ELR (cell line): ENCODE data around the gene CMTR2.
A peak's percentile ranks its signal among the peaks of the same experiment; 100 is the strongest.
"Not testable (repeated sequence)": the region's sequence is repeated elsewhere in the genome, so short reads cannot be mapped to it uniquely, and the experiment has no call there.

Experiments used
- DNase-seq: peaks from one replicate; pipeline ENCODE4 v3.0.0-alpha.2; 2015; ENCODE audit warnings: low read depth

Gene CMTR2, protein sequence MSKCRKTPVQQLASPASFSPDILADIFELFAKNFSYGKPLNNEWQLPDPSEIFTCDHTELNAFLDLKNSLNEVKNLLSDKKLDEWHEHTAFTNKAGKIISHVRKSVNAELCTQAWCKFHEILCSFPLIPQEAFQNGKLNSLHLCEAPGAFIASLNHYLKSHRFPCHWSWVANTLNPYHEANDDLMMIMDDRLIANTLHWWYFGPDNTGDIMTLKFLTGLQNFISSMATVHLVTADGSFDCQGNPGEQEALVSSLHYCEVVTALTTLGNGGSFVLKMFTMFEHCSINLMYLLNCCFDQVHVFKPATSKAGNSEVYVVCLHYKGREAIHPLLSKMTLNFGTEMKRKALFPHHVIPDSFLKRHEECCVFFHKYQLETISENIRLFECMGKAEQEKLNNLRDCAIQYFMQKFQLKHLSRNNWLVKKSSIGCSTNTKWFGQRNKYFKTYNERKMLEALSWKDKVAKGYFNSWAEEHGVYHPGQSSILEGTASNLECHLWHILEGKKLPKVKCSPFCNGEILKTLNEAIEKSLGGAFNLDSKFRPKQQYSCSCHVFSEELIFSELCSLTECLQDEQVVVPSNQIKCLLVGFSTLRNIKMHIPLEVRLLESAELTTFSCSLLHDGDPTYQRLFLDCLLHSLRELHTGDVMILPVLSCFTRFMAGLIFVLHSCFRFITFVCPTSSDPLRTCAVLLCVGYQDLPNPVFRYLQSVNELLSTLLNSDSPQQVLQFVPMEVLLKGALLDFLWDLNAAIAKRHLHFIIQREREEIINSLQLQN

DNA sequence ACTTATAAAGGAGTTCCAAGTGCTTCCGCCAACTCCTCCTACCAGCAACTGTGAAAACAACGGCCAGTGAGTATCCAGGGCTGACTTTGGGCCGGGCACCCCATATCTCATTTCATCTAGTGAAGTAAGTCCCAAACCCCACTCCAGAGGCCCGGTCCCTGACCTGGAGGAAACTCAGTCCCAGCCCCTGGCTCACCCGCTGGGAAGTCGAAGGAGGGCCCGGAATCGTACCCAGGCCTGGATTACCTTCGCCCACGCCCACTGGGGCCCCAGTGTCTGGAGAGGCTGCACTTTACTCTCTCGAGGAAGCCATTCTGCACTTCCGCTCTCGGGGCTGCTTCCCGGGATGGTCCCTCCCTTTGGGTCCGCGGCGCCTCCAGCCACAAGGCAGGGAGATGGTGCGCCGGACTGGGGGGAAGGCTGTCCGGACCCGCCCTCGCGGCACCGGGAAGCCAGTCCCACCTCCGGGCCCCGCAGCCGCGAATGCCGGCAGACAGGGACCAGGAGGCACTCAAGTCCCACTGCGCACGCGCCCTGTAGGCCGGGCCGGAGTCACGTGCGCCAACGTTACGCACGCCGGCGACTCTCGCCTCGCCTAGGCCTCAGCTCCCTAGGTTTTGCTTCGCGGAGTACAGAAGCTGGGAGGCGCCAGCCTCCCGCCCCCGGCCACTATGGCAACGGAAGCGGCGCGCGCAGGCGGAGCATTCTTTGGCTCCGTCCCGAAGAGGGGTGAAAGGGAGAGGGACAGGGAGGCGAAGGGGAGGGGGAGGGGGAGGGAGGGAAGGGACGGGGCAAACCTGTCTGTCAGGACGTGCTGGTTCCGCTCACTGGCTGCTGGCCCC, at the start of gene CMTR2:
CMTR2 (minus strand) TSS at position 513 of the 842 bp plus-strand sequence. CDS start 3,482 bp downstream, outside the sequence.
- peak; percentile 97 for DNase-seq

DNA sequence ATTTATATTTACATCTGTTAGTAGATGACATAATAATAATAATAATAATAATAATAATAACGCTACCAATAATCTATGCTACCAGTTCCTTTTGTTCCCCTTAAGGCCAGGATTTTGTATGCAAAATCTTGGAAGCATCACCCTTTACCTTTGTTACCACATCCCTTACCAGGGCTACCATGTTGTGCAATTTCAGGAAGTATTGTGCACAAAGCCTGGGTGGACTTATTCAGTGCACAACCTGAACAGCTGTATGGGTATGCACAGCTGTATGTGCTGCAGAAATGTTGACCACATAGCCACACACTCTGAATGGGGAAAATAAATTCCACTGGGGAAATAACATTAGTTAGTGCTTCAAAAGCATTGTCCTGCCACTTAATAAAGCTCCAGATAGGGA, 49.4 kb upstream of the CMTR2 start:
- DNase-seq, result no peak

DNA sequence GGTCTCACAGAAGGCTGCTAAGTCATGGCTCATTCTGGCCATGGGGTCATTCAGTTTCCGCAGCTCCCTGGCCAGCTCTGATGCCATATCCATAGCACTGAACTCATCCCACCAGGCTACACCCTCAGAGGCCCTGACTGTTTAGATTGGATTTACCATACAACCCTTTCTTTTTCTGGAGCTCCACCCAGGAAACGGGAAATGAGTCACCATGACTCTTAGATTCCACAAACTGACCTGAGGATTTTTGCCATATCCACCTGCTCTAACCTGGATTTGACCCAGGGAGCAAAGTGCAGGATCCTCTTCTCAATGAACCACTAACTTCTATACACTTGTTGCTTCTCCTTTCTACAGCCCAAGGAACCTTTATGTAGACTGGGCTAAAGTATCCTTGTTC, 49.0 kb upstream of the CMTR2 start:
- DNase-seq, result peak; percentile 81

DNA sequence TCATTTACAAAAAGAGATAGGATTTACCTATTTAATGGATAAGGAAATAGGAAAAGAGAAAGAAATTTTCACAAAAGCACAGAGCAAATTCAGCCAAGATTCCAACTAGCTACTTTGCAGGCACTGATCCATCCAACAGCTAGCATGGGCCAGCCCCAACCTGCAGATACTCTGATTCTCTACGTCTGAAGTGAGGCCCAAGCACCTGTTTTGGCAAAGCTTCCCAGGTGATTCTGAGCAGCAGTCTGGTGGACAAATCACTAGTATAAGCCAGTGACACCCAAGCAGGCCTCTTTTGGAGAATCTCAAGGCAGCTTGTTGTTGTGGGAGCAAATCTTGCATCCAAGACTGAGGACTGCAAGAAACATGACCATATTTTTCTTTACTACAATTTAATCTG, 48.4 kb upstream of the CMTR2 start:
- no peak for DNase-seq

DNA sequence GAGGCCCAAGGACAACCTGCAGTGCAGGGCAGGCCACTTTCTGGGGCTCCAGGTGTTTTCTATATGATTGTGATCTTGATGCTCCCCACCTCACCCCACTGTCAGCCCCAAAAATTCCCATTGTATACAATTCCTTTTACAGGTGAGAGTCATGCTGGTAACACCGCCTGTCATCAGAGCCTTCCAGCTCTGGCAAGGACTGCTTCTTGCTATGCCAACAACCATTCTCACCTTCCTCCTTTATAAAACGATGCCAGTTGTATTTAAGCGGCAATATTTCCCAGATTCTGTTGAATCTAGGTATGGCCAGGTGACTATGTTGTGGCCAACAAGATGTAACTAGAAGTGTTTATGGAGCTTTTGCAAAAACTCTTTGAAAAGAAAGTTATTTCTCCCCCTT, 38.9 kb upstream of the CMTR2 start:
- DNase-seq, result no peak

DNA sequence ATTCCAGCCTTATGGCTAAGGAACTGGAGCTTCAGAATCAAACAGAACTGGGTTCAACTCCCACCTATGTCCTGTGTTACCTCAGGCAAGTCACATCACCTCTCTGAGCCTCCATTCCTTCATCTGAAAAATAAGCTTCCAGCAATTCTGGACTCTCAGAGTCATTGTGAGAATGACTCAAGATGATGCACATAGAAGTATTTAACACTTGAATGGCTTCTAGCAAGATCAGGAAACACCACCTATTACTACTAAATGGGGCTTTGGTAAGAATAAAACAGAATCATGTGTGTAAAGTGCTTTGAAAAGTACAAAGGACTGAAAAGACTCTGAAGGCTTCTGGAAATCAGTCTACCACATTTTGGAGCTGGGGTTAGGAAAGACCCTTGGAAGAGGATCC, 38.5 kb upstream of the CMTR2 start:
- DNase-seq, result no peak

DNA sequence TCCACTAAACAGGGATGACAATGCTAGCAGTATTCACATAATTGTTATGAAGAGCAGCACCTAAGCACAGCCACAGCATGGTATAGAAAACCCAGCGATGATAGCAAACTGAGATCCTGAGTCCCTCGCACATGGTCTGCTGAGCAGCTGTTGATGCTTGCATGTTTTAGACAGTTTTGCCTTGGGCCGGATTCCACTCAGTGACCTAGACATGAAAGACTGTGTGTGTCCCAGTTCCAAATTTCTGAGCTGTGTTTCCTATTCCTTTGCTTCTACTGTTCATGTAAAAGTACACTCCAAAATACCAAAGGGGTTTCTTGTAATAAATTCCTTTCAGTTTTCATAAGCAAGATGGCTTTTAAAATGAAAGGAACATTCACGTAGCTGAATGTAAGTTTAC, 30.8 kb upstream of the CMTR2 start:
- DNase-seq, result no peak

DNA sequence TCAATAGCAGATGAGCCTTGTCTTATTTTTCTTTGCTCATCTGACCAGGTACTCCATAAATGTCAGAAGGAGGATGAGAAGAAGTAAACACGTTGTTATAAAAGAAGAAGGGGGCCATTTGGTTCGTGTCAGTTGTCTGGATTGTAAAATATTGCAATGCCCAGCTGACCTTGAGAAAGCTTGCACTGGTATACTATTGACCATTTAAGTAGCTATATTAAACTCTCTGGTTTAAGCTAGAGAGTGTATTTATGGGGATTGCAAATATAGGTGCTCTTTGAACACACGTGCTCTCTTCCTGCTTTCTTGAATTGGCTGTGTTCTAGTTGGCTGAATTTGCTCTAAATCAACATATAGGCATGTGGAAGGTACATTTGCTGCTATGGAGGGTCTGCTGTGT, 26.1 kb upstream of the CMTR2 start:
- no peak for DNase-seq

DNA sequence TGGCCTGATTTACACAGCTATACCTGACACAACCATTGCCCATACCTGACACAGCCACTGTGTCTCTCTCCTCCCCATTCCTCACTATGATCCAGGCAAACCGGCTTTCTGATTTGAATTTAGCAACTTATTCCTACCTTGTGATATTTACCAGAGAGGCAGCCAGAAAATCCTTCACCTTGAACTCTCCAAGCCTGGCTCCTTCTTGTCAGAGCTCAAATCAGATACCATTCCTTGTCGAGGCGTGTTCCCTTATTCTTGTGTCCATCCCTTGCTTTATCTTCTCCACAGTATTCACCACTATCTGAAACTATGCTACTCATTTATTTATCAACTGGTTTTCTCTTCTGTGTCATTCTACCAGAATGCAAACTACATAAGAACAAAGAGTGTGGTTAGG, 24.4 kb upstream of the CMTR2 start:
- not testable (repeated sequence) for DNase-seq

DNA sequence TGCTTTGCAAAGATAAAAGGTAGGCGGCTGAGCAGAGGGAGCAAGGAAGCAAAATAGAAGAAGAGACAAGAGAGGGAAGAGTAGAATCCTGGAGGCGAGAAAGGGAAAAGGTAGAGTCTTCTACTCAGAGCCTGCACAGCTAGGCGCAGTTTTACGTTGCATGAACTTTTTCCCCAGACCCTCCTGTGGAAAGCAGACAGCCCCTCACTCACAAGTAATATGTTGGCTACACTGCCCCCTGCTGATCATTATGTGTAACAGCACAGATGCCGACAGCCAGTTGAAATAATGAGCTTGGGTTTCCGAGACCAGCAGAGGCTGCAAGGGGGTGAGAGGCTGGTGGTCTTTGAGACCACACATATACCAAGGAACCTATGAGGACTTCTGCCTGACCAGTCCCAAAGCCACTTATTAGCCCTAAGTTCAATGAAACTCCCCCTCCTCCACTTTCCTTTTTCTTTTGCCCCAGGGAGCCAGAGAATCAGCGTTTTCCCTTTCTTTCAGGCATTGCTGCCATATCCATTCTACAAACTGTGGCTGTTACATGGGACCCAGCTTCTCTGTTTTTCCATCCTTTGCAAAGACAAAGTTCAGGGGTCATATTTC, 22.5 kb upstream of the CMTR2 start:
- DNase-seq, result peak; percentile 41

DNA sequence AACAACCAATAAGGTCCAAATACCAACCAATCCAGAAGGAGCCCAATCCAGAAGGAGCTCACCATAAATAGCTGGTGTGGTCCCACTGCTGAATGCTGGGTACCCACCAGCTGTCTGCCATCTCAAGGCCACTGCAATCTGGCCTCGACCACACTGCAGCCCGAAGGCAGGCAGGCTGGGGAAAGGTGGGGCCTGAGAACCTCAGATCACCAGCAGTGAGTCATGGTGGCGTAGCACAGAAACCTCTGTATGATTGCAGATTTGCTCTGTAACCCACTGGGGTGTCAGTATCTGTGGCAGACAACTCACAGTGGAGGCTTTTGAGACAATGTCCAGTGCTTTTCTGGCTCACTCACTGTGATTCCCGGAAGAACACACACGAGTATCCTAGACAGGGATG, 14.7 kb upstream of the CMTR2 start:
- peak; percentile 67 for DNase-seq

DNA sequence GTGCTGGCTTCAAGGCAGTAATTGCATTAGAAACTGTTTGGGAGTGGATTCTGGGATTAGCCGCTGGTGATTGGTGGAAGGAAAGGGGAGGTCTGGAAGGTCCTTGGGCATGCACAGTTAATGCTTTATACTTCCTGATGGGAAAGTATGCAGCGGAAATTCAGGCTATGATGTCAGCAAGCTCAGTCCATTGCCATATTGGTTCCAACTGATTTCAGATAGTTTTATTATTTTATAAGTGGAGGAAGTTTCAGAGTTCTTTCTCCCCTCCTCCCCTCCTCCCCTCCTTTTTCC, 8.1 kb upstream of the CMTR2 start:
- DNase-seq, result no peak

DNA sequence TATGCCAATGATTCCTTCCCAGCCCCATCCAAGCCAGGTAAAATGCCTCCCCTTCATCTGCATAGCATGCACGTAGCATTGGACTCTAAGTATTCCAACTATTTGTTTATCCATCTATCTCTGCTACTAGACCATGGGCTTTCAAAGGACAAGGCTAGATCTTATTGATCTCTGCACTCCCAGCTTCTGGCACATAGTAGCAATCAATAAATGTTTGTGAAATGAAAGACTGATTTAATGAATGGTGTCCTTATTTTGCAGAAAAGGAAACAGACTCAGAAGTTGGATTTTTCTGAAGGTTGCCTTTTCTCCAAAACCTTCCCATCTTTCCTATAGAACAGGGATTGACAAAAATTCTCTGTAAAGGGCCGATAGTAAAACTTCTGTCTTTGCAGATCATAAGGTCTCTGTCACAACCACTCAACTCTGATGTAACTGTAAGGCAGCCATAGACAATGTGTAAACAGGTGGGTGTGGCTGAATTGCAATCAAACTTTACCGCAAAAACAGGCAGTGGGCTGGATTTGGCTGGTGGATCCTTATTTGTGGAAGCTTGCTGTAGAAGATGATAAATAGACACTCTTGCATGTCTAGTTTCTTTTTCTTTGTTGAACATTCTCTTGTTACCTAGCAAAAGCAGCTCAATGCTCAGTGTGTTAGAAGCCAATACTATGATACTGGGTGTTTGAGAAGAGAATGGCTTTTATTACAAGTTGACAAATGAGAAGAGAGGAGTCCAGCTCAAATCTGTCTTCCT, 7.6 kb upstream of the CMTR2 start:
- DNase-seq, result no peak

DNA sequence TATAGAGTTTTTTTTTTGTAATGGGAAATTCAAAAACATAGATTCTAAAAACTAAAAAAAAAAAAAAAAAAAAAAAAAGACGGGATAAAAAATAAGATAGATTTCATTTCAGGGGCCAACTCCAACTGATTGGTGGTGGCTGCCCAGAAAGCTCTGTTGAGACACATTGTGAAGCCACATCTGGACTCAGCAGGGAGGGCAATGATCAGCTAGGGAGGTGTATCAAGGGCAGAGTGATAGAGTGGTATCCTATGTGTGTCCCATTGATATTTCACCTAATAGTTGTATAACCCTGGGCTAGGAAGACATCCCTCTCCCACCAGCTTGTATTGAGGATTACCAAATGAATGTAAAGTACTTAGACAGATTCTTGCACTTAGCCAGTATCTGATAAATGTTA, 6.7 kb upstream of the CMTR2 start:
- no peak for DNase-seq

DNA sequence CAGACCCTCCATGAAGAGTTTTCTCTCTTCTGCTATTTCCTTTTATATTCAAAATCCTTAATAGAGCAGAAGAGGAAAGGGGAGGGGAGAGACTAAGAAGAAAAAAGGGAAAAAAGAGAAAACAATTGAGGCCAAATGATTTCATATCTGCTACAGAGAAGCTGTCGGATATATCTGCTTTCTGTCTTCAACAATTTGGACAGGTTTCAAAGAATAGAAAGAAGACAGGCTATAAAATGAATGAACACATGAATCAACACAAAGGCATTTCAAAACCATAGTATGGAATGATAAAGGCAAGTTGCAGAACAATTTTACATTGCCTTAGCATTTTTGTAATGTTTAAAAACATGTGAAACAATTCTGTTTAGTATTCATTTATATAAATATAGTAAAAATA, 4.7 kb upstream of the CMTR2 start:
- DNase-seq, result no peak

DNA sequence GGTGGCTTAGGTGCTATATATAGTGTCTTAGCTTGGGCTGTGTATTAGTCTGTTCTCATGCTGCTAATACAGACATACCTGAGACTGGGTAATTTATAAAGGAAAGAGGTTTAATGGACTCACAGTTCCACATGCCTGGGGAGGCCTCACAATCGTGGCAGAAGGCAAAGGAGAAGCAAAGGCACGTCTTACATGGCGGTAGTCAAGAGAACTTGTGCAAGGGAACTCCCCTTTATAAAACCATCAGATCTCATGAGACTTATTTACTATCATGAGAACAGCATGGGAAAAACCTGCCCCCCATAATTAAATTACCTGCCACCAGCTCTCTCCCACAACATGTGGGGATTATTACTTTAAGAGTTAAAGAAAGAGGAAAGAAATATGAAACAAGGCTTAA, 2.9 kb upstream of the CMTR2 start:
- DNase-seq, result not testable (repeated sequence)

DNA sequence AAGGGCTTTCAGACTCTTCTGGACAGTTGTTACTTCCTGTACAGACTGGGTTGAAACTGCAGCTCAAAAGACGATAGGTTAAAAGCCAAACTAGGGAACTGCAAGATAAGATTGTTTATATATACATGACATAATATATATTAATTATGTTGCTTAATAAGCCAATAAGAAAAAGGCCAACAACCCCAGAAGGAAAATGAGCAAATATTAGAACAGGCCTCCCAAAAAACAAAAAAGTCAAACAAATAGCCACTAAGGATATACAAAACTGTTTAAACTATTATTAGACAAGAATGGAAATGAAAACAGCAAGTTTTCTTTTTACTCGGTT, 495 bp upstream of the CMTR2 start:
- DNase-seq, result no peak

DNA sequence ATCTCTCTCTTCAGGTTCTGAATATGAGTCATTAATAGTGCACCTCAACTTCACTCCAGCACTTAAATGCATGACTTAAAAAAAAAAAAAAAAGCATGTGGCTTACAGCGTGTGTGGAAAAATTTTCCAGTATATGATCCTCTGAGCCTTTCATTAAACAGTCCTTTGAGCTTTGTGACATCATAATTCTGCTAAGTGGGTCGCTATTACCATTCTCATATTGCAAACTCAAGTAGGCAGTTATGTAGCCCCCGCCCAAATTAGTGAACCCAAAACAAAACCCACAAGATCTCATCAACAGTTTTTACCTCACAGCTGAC, 672 bp downstream of the CMTR2 start:
- peak; percentile 42 for DNase-seq

DNA sequence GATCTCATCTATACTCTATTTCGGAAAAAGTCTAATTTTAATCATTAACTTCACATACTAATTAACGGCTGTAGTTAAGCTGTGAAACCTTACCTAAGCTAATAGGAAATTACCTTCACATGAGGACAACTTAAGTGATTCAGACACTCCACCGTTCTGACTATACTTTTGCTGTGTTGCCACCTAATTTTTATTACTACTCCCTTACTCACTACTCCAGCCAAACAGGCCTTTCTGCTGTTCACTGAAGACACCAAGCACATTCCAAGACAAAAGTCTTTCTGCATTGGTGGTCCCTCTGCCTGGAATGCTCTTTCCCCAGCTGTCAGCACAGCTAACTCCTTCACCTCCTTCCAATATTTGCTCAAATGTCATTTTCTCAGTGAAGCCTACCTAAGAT, 1.3 kb downstream of the CMTR2 start:
- DNase-seq, result peak; percentile 8

DNA sequence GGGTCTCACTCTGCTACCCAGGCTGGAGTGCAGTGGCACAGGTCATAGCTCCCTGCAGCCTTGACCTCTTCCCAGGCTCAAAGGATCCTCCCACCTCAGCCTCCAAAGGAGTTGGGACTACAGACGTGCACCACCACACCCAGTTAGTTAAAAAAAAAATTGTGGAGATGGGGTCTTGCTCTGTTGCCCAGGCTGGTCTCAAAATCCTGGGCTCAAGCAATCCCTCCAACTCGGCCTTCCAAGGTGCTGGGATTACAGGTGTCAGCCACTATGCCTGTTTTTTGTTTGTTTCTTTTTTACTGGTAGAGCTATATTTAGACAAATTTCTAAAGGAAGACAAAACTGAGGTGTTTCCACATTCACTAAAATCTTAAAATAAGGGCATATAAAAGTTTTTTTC, 1.7 kb downstream of the CMTR2 start:
- no peak for DNase-seq

DNA sequence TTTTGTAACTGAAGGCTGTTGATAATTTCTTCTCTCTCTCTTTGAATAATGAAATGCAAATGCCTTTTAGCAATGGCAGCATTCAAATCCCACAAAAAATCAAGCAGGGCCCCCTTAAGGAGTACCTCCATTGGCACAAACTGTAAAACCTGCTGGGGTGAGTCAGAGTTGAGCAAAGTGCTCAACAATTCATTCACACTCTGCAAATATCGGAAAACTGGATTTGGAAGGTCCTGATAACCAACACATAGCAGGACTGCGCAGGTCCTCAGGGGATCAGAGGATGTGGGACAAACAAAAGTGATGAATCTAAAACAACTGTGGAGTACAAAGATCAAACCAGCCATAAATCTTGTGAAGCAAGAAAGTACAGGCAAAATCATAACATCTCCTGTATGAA, 5.6 kb downstream of the CMTR2 start:
- no peak for DNase-seq

DNA sequence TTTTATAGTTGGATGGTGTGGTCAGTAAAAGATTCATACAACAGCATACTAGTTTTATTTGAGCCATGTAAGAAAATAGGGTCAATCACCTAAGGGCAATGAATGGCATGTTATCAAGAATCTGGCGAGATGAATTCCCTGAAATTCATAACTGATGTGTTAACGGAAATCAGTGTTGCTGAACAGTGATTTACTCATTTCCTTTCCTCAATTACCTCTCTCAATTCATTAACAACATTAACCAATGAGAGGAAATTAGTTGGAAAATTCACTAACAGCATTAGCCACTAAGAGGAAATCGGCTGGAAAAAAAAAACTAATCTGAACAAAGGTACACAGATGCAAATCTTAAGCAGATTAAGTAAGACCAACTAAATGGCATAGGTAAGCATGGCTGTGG, 6.3 kb downstream of the CMTR2 start:
- DNase-seq, result no peak
